OCI-M1 (cell line): ENCODE results near the gene HOXA7.

ENCODE experiments used
- DNase-seq: peaks from one replicate; lab custom pipeline; 2025; lab: John Stamatoyannopoulos, UW

The HOXA7 gene

GRCh38 chr7:27106901-27107240 is 49.6 kb downstream of the HOXA7 start:
- no peak for DNase-seq

GRCh38 chr7:27106181-27106900 is 50.1 kb downstream of the HOXA7 start:
- no peak for DNase-seq

- no peak for DNase-seq
Measured at GRCh38 chr7:27105301-27106031, 51.0 kb downstream of the HOXA7 start.

GRCh38 chr7:27104341-27105058 is 52.0 kb downstream of the HOXA7 start:
- DNase-seq = no peak
